Activated CD4-positive, alpha-beta T cell treated with anti-CD3 and anti-CD28 coated beads for 1 hour (primary cell): Measurements from ENCODE around the gene PEAK3.

Source experiments
- DNase-seq: peaks from one replicate; pipeline ENCODE4 v3.0.0-alpha.2; 2020

Gene PEAK3

DNA sequence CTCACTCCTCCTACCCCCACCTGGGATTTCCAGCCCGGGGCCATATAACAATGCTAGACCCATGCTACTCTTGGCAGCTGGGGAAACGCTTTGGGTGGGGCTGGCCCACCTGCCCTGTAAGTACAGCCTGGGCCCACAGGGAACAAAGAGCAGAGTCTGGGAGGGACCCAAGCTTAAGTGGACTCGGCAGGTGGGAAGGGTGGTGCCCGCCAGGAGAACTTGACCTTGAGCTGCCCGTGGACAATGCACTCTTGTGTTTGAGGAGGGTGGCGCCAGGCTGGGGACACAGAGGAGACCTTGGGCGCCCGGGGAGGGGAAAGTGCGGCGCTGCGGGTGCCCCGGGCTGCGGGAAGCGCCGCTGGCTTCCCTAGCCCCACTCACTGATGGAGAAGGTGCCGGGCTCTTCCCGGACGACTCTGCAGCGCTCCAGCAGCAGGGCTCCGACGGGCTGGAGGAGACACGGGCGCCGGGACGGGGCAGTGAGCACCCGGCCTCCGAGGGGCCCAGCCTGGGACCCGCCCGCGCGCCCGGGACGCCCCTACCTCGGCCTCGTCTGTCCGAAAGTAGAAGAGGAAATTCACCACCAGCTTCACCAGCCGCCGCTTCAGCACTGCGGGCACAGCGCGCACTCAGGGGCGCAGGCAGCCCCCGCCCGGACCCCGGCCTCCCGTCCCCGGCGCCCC, 46.5 kb downstream of the PEAK3 start:
- DNase-seq: no peak

DNA sequence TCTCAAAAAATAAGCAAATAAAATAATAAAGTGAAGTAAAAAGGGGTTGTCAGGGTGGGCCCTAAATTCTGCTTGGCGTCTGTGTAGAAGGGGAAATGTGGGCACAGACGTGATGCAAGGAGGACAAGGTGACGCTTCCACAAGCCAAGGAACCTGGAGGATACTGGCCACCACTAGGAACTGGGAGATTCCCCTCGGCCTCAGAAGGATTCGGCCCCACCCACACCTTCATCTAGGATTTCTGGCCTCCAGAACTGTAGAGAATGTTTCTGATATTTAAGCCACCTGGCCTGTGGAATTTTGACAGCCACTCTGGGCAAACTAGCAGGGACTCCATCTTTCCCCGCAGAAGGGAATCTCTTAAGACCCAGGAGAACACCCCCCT, 47.0 kb downstream of the PEAK3 start:
- DNase-seq: no peak

DNA sequence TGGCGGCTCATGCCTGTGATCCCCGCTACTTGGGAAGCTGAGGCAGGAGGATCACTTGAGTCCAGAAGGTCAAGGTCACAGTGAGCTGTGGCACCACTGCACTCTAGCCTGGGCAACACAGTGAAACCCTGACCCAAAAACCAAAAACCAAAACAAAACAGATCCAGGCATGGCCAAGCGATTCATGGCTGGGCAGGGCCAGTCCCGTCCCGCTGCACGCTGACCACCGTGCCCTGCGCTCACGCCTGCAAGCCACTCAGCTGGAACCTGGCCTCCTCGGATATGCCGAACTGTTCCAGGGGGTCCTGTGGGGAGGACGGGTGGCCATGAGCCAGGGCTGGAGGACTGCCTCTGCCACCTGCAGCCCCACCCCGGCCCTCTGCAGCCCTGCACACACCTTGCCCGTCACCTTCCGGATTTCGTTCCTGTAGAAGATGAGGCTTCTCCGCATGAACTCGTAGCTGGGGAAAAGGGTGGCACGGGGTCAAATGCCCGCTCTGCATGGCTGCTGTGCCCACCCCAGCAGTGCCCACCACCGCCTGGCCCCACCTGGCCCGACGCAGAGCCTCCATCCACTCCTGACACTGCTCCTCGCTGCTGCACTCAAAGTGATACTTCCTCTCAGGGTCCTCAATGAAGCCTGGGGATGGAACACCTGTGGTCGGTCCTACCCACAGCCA, 48.2 kb downstream of the PEAK3 start:
- no peak for DNase-seq

DNA sequence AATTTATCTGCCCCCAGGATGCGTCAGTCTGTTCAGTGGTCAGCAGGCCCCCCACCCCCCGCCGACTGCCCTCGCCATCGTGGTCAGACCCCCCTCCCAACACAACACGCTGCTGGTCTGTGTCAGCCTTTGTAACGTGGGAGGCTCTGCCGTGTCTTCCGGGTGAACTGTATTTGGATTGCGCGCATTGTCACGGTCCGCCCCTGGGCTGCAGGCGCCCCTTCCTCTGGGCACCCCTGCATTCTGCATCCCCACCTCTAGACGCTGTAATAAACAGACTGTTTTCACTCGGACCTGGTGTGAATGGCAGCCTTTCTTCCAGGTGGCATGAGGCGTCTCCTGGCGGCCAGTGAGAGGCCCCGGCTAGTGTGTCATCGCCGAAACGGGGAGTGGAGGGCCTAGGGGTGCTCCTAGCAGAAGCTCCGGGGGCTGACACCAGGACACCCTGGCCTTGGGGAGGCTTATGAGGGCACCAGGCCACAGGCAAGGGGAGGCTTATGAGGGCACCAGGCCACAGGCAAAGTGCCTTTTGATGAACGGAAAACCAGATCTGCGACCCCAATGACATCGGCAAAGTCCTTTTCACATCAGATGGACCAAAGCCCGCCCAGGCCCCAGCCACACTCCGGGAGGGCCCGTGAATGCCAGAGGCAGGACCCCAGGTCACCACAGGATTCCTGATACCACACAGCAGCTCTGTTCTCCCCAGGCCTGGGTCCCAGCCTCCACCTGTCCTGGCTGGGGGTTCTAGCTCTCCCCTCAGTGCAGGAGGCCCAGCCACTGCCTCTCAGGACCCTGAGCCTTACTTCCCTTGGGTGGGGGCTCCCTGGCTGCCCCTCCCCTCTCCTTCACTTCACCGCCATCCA, 49.5 kb downstream of the PEAK3 start:
- no peak for DNase-seq

DNA sequence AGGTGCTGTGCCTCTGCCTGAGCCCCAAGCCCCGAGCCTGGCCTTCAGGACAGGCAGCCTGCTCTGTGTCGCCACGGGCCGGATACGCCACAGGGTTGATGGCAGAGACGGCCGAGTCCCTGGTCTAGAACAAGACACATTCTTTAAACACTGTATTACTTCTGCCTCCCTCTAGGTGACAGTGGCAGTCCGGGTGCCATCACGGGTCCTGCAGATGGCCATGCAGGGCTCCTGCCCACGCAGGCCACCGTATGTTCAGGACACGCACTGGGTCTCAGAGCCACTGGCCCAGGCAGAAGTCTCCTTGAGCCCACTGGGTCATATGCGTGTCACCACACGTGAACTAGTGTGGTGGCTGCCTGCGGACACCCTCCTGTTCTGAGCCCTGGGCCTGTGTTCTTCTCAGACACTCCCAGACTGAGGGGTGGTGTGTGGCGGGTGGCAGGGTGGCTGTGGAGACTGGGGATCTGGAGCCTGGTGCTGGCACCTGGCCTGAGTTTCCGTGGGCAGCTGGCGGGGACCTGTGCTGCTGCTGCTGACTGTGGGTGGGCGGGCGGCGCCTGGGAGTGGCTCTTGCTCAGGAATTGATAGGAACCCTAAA, 50.3 kb downstream of the PEAK3 start:
- no peak for DNase-seq

DNA sequence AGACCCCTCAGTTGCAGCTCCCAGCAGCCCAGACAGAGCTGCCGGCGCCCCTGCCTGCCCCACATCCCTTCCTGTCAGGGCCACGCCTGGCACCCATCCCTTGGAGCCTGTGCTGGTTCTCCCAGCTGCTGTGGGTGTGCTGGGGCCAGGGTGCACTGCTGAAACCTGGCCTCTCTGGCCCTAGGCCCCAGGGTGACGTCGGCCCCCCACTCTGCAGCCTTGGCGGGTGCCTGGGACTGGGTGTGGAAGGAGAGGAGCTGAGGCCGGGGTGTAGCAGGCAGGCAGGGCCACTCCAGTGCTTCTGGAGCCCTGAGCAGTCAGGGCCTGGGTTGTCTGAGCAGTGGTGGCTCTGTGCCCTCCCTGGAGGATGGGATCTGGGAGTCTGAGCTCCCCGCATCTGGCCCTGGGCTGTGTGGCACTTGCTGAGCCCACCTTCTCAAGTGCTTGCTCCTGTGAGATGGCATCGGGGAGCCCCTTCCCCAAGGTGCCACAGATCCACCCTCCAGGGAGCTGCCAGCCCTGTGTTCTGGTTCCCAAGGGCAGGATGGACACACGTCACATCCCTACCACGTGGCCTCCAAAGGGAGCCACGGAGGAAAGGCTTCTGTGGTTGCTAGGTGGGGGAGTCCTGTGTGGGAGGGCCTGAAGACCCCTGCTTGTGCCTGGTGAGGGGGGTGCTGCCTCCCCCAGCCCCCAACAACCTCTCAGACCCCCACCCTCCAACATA, 51.0 kb downstream of the PEAK3 start:
- DNase-seq: no peak

DNA sequence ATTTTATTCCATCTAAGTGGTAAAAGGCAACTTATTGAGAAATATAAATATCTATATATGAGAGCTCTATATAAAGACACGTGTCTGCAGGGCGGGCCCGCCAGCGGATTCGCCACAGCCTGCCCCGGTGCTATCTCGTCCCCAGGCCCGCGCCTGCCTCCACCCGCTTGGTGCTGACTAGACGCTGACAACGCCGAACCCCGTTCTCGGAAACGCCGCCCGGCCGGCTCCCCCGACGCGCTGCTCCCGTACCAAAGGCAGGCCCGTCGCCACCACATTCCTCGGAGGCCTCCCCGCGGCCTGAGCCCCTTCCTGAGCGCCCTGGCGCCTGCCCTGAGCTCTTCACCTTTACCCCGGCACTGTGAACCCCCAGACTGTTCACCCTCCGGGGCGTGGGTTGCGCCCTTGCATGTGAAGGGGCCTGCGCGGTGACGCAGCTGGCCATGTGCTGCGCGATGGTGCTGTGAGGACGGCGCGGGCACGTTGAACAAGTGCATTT, 51.9 kb downstream of the PEAK3 start:
- no peak for DNase-seq

DNA sequence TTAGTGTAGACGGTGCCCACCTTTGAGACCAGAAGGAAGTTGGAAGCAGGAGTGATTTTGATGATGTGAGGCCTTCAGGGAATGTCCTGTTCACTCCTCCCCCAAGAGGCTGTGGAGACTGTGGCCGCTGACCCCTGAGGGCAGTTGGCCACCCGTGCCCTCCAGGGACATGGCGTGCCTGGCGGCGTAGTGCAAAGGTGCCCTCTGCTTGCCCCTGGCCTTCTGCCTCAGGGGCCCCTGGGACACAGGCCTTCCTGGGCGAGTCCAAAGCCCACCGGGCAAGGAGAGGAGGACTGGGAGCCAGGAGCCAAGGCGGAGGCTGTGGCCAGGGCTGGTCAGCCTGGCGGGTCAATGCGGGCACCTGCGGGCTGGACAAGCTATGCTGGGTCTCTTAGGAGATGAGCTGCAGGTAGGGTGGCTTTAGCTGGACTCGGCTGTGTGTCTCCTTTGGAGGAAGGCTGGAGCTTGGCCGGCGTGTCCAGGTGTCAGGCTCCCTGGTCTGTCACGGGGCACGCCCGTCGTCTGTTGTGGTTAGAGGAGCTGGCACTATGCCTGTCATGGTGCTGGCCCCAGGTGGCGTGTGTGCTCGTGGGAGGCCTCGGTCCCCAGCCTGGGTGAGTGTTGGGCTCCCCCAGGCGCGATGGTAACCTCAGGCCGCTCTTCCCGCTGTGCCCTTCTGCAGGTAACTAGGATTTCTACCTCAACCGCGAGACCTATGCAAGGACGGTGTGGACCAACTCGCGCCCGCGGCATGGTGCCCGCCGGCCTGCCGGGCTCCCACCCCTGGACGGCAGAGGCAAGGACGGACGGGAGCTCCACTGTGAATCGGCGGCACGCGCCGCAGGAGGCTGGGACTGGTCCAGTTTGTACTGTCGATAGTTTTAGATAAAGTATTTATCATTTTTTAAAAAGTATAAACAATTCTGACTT, 52.6 kb downstream of the PEAK3 start:
- no peak for DNase-seq

DNA sequence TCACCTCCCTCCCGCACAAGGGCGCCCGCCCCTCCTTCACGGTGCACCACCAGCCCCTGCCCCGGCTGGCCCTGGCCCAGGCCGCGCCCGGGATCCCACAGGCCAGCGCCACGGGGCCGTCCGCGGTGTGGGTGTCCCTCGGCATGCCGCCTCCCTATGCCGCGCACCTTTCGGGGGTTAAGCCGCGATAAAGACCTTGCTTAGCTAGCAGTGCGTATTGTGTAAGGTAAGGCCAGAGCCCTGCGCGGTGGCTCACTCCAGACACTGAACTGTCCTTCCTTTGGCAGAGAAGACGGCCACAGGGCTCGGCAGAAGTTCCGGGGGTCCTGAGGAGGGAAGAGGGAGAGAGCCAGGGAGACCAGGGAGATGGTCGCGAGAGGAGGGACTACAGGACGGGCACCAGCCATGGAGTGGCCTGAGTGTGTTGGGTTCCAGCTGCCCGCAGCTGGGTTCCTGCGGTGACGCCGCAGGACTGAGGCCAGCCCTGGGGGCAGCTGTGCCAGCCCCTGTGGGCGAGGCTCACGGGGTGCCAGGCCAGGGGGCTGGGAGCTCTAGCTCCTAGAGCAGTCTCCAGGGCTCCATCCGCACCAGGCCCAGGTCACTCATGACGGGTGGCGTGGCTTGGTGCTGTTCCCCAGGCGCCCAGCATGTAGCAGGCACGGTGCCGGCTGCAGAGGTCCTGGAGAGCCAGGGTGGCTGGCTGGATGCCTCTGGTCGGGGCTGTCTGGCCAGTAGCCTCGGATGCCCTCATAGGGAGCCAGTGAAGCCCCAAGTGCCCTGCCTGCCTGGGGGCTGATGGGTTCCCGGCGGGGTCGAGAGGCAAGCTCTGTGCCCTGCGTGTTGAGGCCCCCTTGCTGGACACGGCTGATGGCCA, 53.6 kb downstream of the PEAK3 start:
- DNase-seq: no peak

DNA sequence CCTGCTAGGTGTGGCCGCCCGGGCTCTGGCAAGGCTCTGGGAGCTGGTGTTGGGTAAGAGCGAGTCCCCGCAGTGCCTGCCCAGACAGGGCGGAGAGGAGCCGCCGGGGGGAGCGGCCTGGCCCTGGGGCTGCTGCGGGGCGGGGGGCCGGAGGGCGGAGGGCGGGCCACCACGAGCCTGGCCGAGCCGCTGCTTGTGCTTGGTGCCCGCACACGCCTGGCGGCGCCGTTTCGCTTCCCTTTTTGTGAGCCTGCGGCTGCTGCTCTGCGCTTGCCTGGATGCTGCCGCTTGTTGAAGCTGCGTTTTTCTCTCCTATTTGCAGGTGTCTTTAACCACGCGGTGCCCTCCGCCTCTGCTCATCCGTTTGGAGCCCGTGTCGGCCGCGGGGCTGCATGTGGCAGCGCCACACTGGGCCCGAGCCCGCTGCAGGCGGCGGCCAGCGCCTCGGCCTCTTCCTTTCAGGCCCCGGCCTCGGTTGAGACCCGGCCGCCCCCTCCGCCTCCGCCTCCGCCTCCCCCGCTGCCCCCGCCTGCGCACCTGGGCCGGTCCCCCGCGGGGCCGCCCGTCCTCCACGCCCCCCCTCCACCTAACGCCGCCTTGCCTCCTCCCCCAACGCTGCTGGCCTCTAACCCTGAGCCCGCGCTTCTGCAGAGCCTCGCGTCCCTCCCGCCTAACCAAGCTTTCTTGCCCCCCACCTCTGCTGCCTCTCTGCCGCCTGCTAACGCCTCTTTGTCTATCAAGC, 54.4 kb downstream of the PEAK3 start:
- no peak for DNase-seq

DNA sequence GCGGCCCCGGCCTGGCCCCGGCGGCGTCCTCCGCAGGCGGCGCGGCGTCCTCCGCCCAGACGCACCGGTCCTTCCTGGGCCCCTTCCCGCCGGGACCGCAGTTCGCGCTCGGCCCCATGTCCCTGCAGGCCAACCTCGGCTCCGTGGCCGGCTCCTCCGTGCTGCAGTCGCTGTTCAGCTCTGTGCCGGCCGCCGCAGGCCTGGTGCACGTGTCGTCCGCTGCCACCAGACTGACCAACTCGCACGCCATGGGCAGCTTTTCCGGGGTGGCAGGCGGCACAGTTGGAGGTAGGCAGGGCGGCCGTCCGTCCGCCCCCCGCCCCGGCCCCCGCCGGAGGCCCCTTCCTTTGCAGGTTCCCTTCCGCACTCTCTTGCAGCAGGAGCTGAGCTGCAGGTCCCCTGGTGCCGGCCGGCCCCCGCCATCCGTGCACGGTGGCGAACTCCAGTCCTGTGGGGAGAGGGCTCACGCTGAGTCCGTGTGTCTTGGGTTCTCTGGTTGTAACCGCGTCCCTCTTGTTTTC, 55.1 kb downstream of the PEAK3 start:
- no peak for DNase-seq

DNA sequence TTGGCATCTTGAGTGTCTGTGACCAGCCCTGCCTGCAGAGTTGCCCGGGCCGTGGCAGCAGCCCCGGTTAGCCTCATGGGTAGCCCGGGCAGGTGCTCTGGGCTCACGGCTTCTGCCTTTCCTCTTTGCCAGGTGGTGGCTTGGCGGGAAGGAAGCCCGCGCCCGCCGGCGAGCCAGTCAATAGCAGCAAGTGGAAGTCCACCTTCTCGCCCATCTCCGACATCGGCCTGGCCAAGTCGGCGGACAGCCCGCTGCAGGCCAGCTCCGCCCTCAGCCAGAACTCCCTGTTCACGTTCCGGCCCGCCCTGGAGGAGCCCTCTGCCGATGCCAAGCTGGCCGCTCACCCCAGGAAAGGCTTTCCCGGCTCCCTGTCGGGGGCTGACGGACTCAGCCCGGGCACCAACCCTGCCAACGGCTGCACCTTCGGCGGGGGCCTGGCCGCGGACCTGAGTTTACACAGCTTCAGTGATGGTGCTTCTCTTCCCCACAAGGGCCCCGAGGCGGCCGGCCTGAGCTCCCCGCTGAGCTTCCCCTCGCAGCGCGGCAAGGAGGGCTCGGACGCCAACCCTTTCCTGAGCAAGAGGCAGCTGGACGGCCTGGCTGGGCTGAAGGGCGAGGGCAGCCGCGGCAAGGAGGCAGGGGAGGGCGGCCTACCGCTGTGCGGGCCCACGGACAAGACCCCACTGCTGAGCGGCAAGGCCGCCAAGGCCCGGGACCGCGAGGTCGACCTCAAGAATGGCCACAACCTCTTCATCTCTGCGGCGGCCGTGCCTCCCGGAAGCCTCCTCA, 55.7 kb downstream of the PEAK3 start:
- no peak for DNase-seq

DNA sequence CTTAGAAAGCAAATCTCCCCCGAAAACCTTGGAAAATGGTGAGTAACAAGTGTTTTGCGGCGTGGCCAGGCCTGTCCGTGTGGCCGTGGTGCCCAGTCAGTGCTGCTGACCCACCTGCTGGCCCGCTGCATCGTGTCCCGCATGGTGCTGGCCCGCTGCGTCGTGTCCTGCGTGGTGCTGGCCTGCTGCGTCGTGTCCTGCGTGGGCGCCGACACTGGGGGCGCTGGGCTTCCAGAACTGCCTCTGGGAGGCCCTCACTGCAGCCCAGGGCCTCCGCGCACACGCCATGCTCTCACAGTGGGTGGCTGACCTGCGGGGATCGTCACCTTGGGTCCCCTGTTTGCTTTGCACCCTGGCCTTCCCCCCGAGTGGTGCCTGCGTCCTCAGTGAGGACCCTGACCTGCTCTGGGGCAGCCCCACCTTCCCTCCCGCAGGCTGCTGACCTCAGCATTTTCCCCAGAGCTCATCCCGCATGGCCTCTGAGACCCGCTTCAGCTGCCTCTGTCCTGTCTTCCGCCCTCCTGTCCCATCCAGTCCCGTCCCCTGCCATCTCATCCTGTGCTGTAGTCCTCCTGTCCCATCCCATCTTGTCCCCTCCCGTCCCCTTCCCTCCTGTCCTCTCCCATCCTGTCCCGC, 56.4 kb downstream of the PEAK3 start:
- no peak for DNase-seq

DNA sequence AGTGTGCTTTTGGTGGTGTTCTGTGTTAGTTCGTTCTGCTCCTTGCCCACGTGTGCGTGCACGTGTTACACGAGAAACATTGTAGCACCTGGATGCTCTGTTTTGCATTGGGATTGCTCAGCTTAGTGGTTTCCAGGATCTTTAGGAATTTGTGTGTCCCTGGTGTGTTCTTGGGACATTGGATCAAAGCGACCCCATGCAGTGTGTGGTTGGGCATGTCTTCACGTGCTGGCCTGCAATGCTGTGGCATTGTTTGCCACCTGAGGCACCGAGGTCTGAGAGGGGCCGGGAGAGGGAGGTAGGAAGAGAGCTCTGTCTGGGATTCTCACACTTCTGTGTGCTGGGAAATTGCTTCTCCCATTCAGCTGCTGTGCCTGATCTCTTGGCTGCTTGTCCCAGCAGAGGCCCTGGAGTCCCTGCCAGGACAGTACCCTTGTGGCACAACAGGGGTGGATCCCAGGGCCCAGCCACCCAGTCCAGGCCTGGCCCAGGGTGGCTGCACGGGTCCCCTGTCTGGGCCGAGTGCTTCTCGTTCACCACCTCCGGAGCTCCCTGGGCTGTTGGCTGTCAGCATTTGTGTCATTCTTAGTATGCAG, 57.1 kb downstream of the PEAK3 start:
- no peak for DNase-seq
